NOMO-1 treated with dmso at 0.1 percent for 144 hours (cell line): Measurements from ENCODE around the gene RNF169.

ENCODE experiments used
- DNase-seq: peaks from one replicate; lab custom pipeline; 2025; ENCODE audit not compliant: unreplicated experiment; lab: John Stamatoyannopoulos, UW

Gene RNF169, protein sequence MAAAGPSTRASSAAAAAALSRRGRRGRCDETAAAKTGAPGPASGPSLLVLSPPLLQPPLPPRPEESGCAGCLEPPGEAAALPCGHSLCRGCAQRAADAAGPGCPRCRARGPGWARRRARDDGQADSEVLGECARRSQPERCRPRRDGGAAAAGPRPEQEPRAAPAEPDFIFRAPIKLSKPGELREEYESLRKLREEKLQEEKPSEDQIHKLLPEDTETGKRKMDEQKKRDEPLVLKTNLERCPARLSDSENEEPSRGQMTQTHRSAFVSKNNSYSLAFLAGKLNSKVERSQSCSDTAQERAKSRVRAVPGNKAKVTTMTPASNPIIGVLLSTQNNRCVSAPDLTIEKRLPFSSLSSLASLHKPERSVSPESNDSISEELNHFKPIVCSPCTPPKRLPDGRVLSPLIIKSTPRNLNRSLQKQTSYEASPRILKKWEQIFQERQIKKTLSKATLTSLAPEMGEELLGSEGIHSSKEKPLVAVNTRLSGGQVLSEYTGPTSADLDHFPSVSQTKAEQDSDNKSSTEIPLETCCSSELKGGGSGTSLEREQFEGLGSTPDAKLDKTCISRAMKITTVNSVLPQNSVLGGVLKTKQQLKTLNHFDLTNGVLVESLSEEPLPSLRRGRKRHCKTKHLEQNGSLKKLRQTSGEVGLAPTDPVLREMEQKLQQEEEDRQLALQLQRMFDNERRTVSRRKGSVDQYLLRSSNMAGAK

DNA sequence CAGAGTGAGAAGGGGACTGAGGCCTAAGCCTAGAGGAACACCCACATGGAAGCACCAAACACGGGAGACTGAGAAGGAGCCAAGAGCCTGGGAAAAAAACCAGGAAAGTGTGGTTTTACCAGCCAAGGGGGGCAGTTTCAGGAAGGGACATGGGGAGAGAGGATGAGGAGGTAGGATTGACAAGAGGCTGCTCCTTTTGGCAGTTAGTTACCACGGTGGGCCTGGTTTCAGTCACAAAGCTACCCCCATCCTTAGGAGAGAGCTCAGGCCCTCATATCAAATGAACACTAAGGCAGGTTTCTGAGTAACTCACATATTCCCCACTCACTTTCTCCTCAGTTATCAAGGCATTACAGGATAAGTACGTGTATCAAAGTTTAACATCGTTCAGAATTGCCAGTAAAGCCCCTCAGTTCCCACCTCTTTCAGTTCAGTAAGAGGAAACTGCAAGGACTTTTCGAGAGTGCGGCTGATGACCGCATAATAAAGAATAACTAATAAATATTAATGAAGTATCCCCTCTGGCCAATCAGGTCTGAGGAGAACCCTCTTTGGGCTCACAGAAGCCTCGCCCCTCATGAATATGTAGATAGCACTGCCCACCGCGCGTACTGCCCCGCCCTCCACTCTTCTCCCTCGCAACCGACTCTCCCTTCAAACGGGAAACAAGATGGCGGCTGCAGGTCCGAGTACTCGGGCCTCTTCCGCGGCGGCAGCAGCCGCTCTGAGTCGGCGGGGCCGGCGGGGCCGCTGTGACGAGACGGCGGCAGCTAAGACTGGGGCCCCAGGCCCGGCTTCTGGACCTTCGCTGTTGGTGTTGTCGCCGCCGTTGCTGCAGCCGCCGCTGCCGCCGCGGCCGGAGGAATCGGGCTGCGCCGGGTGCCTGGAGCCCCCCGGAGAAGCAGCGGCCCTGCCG lies at the start of gene RNF169:
Gene RNF169 (plus strand): TSS at position 639 of the 916 bp plus-strand sequence. CDS start 32 bp downstream, at position 671.
- DNase-seq, result peak; percentile 84

DNA sequence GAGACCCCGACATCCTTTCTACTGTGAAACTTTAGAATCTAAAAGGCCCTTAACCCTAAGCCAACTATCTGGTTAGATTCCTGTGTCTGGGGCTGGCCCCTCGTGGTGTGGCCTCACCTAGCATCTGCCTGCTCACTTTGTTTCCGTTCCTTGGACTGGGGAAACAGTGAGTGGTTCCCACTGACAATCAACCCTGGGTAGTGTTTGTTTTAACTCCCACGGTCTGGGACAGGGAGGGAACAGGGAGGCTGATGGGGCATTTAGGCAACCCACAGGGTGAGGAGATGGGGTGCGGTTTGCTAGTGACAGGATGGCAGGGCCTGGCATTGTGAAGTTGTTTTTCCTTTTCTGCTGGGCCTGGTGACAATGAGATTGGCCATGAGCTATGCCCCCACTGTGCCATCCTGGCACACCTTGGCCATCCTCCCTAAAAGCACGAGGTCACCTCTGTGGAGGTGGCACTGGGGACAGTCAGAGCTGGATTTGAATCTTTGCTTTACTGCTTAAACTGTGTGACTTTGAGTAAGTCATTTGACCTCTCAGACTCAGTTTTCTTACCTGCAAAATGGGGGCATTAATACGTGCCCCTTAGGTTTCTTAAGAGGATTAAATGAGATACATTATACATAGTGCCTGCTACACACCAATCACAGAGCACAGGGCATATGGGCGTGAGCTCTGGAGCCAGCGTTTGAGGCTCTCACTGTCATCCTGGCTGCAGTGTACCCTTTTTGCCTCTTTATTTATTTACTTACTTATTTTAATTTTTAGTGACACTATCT lies 48.8 kb upstream of the RNF169 start:
- no peak for DNase-seq

DNA sequence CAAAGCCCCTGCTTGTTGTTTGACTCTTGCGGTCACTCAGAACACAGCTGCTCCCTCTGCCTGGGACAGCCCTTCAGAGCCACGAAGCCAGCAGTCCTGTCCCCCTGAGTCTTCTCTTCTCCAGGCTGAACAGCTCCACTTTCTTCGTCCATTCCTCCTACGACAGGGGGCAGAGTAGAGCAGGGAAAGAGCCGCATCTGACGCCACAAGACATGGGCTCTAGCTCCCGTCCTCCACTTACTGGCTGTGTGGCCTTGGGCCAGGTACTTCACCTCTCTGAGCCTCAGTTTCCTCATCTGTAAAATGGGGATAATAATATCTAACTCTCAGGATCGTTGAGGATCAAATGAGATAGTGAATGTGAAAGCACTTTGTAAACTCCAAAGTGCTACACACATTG lies 47.3 kb upstream of the RNF169 start:
- DNase-seq, result no peak

DNA sequence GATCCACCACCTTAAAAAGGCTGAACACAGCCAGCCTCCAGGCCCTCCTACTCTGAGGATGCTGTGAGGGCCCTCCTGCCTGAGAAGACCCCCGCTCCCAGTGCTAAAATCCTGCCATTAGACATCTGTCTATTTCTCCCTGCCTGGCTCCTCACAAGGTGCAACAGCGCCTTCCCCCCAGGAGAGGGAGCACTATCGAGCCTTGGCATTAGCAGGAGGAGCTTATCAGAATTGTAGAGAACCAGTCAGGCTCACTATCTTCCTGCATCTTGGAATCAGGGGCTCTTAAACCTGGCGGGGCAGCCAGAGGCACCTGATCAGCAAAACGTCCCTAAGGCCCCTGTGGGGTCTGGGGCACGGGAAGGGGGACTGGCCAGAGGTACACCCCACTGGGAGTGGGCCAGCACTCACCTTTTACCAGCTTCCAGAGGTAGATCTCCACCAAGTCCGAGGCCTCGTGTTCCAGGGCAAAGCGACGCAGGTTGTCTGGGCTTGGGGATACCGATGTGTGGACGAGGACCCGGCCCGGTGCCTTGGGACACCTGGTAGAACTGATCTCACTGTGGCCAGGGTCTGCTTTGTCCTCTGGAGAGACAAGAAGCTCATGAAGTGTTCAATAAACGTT lies 46.2 kb upstream of the RNF169 start:
- DNase-seq, result peak; percentile 20

DNA sequence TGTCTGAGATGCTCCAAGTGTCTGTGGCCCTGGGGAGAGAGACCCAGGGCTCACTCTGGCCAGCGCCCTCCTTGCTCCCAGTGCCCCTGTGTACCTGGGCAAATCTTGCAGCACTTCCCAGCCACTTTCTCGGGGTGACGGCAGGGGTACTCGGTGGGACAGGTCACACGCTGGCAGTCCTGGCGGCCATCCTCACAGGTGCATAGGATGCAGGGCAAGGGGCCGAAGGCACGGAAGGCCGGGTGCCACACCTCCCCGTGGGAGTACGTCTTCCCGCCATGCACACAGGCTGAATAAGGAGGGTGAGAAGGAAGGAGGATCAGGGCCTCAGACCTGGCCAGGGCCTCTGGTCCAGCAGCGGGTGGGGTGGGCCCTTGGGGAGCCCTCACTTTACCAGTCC lies 45.4 kb upstream of the RNF169 start:
- DNase-seq, result no peak

DNA sequence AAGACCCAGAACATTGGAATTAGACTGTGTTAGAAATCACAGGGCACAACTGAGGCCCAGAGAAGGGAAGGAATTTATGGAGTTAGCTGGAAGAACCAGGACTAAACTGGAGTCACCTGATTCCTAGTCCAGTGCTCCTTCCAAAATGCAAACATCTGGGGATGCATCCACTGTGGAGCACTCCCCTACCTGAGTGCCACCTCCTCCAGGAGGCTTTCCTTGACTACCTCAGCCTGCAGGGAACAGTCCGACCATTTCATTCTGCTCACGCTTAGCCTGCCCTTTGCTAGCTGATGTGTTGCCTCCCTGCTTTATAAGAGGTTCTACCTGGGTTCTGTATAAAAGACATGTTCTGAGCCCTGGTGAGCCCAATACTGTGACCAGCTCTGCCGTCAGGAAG lies 41.5 kb upstream of the RNF169 start:
- no peak for DNase-seq

DNA sequence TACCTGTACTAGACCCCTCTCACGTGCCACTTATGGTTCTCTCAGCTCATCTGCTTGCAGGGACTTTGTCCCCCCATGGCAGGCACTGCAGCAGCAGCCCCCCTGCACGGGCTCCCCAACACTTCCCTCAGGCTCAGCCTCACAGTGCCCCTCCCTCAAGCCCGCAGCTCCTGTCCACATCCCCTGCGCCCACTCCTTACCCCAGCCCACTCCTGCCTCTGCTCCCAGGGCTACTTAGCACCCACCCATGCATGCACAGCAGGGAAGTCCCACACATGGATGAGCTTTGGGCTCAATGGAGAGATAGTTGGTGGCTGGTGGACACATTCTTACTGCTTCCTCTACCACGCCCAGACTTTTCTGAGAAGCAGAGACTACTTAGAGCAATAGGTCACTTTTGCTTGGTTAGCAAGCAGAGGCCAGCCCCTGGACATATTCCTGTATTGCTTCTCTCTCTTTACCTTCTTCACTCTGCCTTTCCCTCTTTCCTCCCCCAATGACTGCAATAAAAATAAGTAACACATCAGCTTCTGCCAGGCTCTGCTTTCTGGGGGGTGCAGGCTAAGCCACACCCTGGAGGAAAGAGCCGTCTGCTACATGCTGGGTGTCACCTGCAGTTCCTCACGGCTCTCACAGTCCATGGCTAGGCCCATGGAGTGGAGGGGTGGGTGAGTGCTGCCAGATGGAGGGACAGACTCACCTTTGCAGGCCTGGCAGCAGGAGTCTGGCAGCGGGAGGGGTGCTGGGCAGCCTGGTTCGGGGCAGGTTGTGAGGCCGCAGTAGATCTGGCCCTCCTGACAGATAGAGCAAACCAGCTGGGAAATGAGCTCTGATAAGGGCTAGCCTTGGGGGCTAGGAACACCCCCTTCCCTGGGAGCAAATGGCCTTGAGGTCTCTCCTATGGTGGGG lies 40.8 kb upstream of the RNF169 start:
- no peak for DNase-seq

DNA sequence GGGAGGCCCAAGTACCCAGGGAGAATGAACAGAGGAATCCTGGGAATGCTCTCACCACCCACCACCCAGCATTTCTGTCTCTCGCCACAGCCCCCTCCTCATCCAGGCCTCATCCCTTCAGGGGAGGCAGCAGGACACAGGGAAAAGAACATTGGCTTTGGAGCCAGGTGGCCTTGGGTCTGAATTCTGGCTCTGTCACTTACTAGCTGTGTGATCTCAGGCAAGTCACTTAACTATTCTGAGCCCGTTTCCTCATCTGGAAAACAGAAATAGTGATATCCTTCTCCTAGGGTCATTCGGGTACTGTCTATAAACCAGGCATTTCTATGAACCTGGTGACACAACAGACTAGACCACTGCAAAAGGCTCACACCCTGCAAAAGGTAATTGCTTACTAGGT lies 39.5 kb upstream of the RNF169 start:
- no peak for DNase-seq

DNA sequence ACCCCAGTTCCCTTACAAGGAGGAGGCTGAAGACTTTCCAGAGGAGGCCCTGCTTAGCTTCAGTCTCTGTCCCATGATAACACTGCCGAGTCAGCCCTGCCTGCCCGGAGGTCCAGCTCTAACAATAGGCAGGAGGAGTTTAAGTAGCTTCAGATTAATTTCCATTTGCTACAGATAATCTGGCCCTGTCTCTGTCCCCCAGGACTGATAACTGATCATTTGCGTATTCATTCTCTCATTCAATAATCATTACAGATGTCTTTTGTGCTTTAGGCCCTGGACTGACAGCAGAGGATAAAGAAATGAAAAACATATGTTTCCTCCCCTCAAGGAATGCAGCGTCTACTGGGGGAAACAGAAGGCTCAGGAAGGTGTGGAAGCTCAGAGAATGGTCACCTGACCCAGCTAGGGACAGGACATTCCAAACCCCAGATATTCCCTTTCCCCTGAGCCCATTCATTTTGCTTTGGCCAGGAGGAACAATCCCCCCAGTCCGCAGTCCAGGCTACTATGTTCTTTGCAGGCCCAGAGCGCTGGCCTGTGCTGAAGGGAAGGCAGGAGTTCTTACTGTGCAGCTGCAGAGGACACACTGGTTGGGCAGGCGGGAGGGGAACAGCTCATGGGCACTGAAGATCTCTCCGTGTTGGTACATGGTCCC lies 38.2 kb upstream of the RNF169 start:
- no peak for DNase-seq

DNA sequence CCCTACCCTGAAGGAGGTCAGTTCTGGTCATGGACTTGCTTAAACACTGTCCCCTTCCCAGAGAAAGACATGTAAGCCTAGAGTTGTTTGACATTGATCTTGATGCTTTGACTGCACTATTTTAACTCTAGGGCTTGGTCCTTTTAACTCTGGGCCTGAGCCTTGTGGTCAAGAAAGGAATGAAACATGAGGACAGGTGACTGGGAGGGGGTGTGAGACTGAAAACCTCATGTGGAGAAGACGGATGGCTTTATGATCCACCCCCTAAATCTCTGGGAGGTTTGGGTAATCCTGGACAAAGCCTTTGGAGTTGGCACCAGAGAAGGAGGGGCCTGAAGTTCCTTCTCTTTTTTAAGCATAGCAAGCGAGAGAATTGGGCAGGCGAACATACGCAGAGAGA lies 35.0 kb upstream of the RNF169 start:
- no peak for DNase-seq

DNA sequence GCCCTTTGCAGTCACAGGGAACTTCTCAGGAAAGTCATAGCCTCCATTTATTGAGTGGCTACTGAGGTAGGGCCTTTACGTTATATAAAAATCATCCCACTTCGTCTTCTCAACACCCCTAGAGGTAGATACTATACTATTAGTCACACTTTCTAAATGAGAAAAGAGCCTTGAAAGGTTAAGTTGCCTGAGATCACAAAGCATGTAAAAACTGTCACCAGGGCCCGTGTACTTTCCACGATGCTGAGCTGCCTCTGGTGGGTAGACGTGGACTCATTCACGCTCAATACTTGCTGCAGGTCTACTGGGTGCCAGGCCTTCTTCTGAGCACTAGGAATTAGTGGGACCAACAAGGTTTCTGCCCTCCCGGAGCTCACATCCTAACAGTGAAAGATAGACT lies 33.7 kb upstream of the RNF169 start:
- no peak for DNase-seq

DNA sequence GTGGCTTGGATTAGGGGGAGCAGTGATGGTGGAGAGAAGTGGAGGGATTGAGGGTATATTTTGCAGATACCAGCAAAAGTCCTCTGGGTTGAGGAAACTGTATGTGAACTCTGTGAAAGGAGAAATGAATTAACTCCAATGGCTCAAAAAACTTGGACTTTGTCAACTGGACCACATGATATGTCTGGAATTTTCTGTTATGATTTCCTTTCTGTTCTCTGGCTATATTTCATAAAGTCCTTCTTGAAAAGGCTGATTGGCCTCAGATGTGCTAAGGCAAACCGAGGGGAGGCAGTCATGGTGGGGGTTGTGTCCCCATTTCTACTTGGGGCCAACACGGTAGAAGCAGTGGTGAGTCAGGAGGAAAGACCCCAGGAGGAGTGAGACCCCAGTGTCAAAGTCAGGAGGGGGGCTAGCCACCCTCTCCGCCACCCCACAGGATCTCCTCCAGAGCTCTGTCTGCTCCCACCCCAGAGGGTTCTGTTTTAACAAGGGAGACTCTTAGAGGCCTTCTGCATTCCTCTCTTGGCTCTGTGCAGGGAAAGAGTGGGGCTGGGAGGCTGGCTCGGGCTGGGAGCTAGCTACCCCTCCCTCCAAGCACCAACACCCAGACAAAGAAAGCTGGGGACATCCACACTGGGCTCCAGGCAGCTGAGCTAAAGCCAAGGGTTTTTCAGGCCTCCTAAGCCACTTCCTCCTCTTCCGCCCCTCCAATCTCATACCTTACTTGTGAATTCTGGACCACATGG lies 31.3 kb upstream of the RNF169 start:
- no peak for DNase-seq

DNA sequence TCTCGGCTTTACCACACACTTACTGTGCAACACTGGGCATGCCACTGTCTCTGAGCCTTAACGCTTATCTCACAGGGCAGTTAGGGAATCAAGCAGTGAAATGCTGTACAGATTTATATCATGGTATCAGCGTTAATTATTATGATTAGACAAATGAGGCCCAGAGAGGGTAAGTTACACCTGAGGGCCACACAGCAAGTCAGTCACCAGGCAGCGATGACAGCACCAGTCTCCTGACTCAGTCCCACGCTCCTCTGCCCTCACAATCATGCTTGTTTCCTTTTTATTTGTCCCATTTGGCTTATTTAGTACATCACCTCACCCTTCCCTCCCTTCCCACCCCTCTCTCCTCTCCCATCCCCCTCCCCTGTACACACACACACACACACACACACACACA lies 29.6 kb upstream of the RNF169 start:
- no peak for DNase-seq

DNA sequence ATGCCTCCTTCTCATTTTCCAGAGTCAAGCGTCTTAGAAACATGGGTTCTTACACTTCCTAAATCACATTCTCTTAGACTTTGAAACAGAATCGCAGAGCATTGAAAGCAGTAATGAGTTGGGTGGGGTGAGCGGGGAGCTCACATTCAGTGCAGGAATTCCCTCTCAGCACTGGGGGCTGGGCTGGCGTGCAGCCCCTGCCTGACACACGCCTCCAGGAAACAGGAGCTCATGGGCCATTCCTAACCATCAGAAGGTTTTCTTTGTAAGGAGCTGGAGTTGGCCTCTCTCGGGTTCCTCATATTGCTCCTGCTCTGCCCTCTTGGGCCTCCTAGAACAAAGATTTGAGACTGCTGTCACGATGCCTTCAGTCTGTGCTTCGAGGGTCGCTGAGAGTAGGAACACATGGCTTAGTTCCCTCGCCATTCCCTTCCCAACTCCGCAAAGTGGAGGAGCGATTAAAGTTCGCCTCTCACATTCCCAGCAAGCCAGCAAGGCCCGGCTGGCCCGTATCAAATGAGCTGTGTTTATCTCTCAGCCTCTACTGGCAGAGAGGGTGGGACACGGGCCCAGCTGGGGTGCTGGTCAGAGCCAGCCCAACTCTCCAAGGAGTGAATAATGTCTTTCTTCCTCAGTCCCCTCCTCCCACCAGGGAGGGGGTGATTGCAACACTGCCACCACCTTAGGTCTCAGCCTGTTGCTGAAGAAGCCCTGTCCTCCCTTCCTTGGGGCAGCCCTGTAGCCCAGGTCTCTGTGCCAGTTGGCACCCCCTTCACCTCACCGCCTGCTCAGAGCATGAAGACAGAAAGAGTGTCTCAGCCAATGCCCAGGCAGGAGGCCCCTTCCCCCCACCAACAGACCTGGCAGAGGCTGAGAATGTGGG lies 27.8 kb upstream of the RNF169 start:
- DNase-seq, result no peak

DNA sequence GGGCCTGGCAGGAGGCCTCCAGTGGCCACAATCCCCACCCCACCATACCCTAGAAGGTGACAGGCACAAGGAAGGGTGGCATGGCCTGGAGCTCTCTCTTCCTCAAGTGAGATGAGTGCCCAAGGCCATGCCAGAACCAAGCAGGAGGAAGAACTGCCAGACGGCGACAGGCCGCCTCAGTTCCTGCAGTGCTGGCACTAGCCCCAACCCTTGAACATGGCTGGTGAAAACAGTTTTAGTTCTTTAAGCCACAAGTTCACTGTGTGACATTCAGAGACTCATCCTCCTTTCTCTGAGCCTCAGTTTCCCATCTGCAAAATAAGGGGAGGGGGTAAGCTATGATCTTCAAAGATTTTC lies 27.2 kb upstream of the RNF169 start:
- no peak for DNase-seq

DNA sequence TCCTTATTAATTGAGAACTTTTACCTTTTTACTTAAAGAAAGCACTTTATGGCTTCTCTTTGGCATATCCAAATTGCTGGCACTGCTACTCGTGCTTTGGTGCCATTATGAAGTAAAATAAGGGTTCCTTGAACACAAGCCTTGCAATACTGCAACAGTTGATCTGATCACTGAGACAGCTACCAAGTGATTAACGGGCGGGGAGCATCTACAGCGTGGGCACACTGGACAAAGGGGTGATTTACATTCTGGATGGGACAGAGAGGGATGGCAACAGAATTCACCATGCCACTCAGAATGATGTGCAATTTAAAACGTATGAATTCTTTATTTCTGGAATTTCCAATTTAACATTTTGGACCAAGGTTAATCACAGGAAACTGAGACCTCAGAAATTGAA lies 25.1 kb upstream of the RNF169 start:
- no peak for DNase-seq

DNA sequence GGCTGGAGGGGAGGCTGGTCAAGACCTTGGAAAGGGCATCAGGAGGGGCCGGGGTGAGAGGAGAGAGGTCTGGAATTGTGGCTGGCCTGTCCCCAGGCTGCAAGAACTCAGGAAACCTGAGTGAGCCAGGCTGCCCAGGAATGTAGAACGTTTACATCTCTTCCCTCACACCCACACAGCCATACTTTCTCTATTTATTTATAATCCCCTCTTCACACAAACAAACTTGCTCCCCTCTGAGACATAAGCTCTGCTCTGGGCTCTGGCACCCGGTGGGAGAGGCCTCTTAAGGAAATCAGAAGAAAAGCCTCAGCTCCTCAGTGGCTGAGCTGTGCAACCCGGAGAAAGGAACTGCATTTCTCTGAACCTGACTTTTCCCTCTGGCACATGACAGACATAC lies 22.9 kb upstream of the RNF169 start:
- no peak for DNase-seq
